GM23248 (cell line): ENCODE results near the gene TMEM187. TPM values are rescaled to one million over a fixed set of nuclear protein-coding genes. Genes with fewer than 3 reads are reported as not detected.

Source experiments
- DNase-seq: peaks from one replicate; pipeline ENCODE4 v3.0.0-alpha.2; 2015
- H2AFZ ChIP-seq: fragments of 200-600 bp; sonication (generic); 2 replicates; pipeline ENCODE4 v1.6.1; 2016; ENCODE audit warnings: antibody characterized with exemption
- H3F3A ChIP-seq: fragments of 200-600 bp; sonication (generic); 2 replicates; pipeline ENCODE4 v1.6.1; 2016; ENCODE audit warnings: mild to moderate bottlenecking, antibody characterized with exemption, mixed run types; ENCODE audit not compliant: insufficient read depth
- H3K27ac ChIP-seq: fragments of 200-600 bp; sonication (generic); 2 replicates; pipeline ENCODE4 v1.5.1; 2016; ENCODE audit warnings: mild to moderate bottlenecking
- H3K27me3 ChIP-seq: fragments of 200-600 bp; sonication (generic); replicated peaks from 2 replicates; pipeline ENCODE4 v1.6.1; 2016; ENCODE audit warnings: mild to moderate bottlenecking; ENCODE audit not compliant: insufficient read depth
- H3K36me3 ChIP-seq: fragments of 200-600 bp; sonication (generic); 2 replicates; pipeline ENCODE4 v1.6.1; 2016; ENCODE audit warnings: low read depth, mild to moderate bottlenecking
- H3K4me1 ChIP-seq: fragments of 200-600 bp; sonication (generic); 2 replicates; pipeline ENCODE4 v1.6.1; 2016; ENCODE audit warnings: mild to moderate bottlenecking; ENCODE audit not compliant: insufficient read depth
- H3K4me2 ChIP-seq: fragments of 200-600 bp; sonication (generic); one replicate; pipeline ENCODE4 v1.6.1; 2016; ENCODE audit warnings: mild to moderate bottlenecking; ENCODE audit not compliant: unreplicated experiment
- H3K4me3 ChIP-seq: fragments of 200-600 bp; sonication (generic); 2 replicates; pipeline ENCODE4 v1.5.1; 2016; ENCODE audit warnings: mild to moderate bottlenecking
- H3K79me2 ChIP-seq: fragments of 200-600 bp; sonication (generic); 2 replicates; pipeline ENCODE4 v1.6.1; 2016; ENCODE audit warnings: mild to moderate bottlenecking; ENCODE audit not compliant: insufficient read depth
- H3K9ac ChIP-seq: fragments of 200-600 bp; sonication (generic); 2 replicates; pipeline ENCODE4 v1.6.1; 2016; ENCODE audit warnings: mild to moderate bottlenecking
- H3K9me2 ChIP-seq: fragments of 200-600 bp; sonication (generic); 2 replicates; pipeline ENCODE4 v1.6.1; 2016; ENCODE audit warnings: mixed run types, mild to moderate bottlenecking, moderate library complexity; ENCODE audit not compliant: insufficient read depth
- H3K9me3 ChIP-seq: fragments of 200-600 bp; sonication (generic); one replicate; pipeline ENCODE4 v1.6.1; 2017; ENCODE audit warnings: low read depth
- H4K20me1 ChIP-seq: fragments of 200-600 bp; sonication (generic); 2 replicates; pipeline ENCODE4 v1.6.0; 2016; ENCODE audit not compliant: insufficient read depth
- EZH2 ChIP-seq: fragments of 200-600 bp; sonication (generic); IDR thresholded peaks from 2 replicates; pipeline ENCODE4 v1.6.1; 2018; ENCODE audit warnings: antibody characterized with exemption, mild to moderate bottlenecking; ENCODE audit not compliant: insufficient read depth, poor library complexity, severe bottlenecking
- EZH2phosphoT487 ChIP-seq: fragments of 200-600 bp; sonication (generic); IDR thresholded peaks from 2 replicates; pipeline ENCODE4 v1.6.1; 2018; ENCODE audit warnings: antibody characterized with exemption, moderate library complexity, mild to moderate bottlenecking, low read depth; ENCODE audit not compliant: insufficient read depth
- WGBS, 2 experiments: methylation state at CpG; one replicate each; pipeline ENCODE4 v1.1.6; 2015 to 2017; ENCODE audit warnings: low lambda C conversion rate in 2 of 2, low coverage in 1 of 2; ENCODE audit errors: missing lambda C conversion rate in 2 of 2; 5-methylcytosine and 5-hydroxymethylcytosine counted together
- in situ Hi-C: fragments of 300-500 bp; cut with MboI; formaldehyde crosslinking; loops from 2 replicates; pipeline ENCODE4 v1.15.0; 2020
- polyA plus RNA-seq: library from polyadenylated mRNA; unstranded; fragments of >200 nt; fragmentation: Nextera tagmentation; extraction: Ambion mirVana; gene quantifications from 2 replicates; pipeline ENCODE4 v1.2.1, GENCODE V29; 2016
- total RNA-seq: library from RNA; depleted of rRNA; stranded (reverse); fragments of >200 nt; shearing (Covaris generic); gene quantifications from 2 replicates; pipeline ENCODE4 v1.2.3, GENCODE V29; 2014

Gene TMEM187
- total and polyA plus RNA-seq, 2 experiments from 2014 or later: 7.6 to 8.5 TPM

DNA sequence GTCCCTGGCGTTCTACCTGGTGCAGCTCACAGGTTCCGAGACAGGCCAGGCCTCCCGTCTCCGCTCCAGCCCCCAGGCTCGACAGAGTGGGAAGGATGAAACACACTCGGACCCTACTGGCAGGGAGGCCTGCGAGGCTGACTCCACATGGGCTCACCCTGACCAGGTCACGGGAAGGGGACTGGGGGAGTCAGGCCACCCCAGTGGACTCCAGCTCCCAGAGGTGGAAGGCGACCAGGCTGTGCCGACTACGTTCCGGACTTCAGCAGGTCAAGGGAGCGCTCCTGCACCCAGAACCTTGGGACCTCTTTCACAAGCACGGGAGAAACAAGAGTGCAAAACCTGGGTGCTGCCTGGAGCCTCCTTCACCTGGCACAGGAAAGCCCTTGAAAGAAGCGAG is 51.7 kb downstream of the TMEM187 start:
- Histone ChIP-seq H3K4me2 (no peak overlapping the region), H3K27me3 (no peaks in the 10 kb centered on the region), H3K4me1 (peaks cover 20% of the 10 kb centered on the region), H3K9ac (no peak overlapping the region), H2AFZ (no peak overlapping the region), H3F3A (peaks cover 12% of the 10 kb centered on the region; the same call in 1 of the 2 replicates), H3K36me3 (no peaks in the 10 kb centered on the region), H3K79me2 (peaks cover 21% of the 10 kb centered on the region; the same call in 1 of the 2 replicates), H3K27ac (no peak overlapping the region), H3K9me2 (no peaks in the 10 kb centered on the region), H3K9me3 (no peaks in the 10 kb centered on the region), H3K4me3 (no peak overlapping the region), H4K20me1 (no peaks in the 10 kb centered on the region)
- DNase-seq: no peak
- 83 to 100% methylated on average over 5 to 14 of the region's 15 CpGs for WGBS, 2 experiments
- in situ Hi-C loops: no loop called here
- no peak for TF ChIP-seq EZH2phosphoT487
- no peak for TF ChIP-seq EZH2

GRCh38 chrX:154025230-154025629 is 52.7 kb downstream of the TMEM187 start:
- in situ Hi-C loops: no loop called here
- H3K79me2 ChIP-seq: peaks cover 19% of the 10 kb centered on the region; the same call in 1 of the 2 replicates
- TF ChIP-seq EZH2phosphoT487: no peak
- no peak for TF ChIP-seq EZH2
- H3K36me3 ChIP-seq: no peaks in the 10 kb centered on the region
- H3K4me2 ChIP-seq: no peak overlapping the region
- no peaks in the 10 kb centered on the region for H3K9me3 ChIP-seq
- H4K20me1 ChIP-seq: no peaks in the 10 kb centered on the region
- peaks cover 20% of the 10 kb centered on the region for H3K4me1 ChIP-seq
- no peaks in the 10 kb centered on the region for H3K9me2 ChIP-seq
- H3F3A ChIP-seq: peaks cover 12% of the 10 kb centered on the region; the same call in 1 of the 2 replicates
- peak overlapping the region; percentile 39; the same call in 1 of the 2 replicates for H3K27ac ChIP-seq
- no peak overlapping the region for H3K4me3 ChIP-seq
- DNase-seq: peak; percentile 47
- peak overlapping the region; percentile 33; the same call in 1 of the 2 replicates for H3K9ac ChIP-seq
- no peaks in the 10 kb centered on the region for H3K27me3 ChIP-seq
- WGBS, 2 experiments: 21 to 77% methylated on average over 2 to 6 of the region's 8 CpGs
- no peak overlapping the region for H2AFZ ChIP-seq

- Histone ChIP-seq H3K4me3 (no peak overlapping the region), H3K9me3 (no peaks in the 10 kb centered on the region), H3K9me2 (no peaks in the 10 kb centered on the region), H4K20me1 (no peaks in the 10 kb centered on the region), H3K4me1 (peaks cover 9% of the 10 kb centered on the region; the same call in 1 of the 2 replicates), H2AFZ (no peak overlapping the region), H3K79me2 (peaks cover 19% of the 10 kb centered on the region; the same call in 1 of the 2 replicates), H3K4me2 (no peak overlapping the region), H3K27me3 (no peaks in the 10 kb centered on the region), H3K9ac (peak overlapping the region; percentile 33; the same call in 1 of the 2 replicates), H3F3A (peaks cover 10% of the 10 kb centered on the region; the same call in 1 of the 2 replicates), H3K27ac (peak overlapping the region; percentile 39), H3K36me3 (no peaks in the 10 kb centered on the region)
- peak; percentile 47 for DNase-seq
- in situ Hi-C loops: no loop called here
- no peak for TF ChIP-seq EZH2
- TF ChIP-seq EZH2phosphoT487: no peak
- 51 to 54% methylated on average over 19 to 20 of the region's 21 CpGs for WGBS, 2 experiments
These were observed 53.8 kb downstream of the TMEM187 start for GRCh38 chrX:154026136-154027021.

- Histone ChIP-seq H3K9ac (no peak overlapping the region), H3K36me3 (no peaks in the 10 kb centered on the region), H4K20me1 (no peaks in the 10 kb centered on the region), H3K9me2 (no peaks in the 10 kb centered on the region), H3K4me1 (0 out of 2 replicates have a peak, but pooled peaks cover 3% of the 10 kb centered on the region), H3K27ac (no peak overlapping the region), H3K4me2 (no peak overlapping the region), H3K27me3 (no peaks in the 10 kb centered on the region), H3K4me3 (no peak overlapping the region), H3F3A (peaks cover 4% of the 10 kb centered on the region; the same call in 1 of the 2 replicates), H2AFZ (no peak overlapping the region), H3K79me2 (peaks cover 20% of the 10 kb centered on the region; the same call in 1 of the 2 replicates), H3K9me3 (no peaks in the 10 kb centered on the region)
- DNase-seq: no peak
- no peak for TF ChIP-seq EZH2
- no peak for TF ChIP-seq EZH2phosphoT487
- in situ Hi-C loops: no loop called here
- WGBS, 2 experiments: 74 to 89% methylated on average over 5 to 6 of the region's 6 CpGs
These were observed 54.5 kb downstream of the TMEM187 start for GRCh38 chrX:154027022-154027402.
